GM10847 (cell line): ENCODE results near the gene MICB.
A peak's percentile ranks its signal among the peaks of the same experiment; 100 is the strongest.

ENCODE experiments used
- POLR2A ChIP-seq: IDR thresholded peaks from 2 replicates; pipeline ENCODE4 v1.6.1; 2011; ENCODE audit not compliant: insufficient read length; ENCODE audit errors: extremely low read depth

The MICB gene

DNA sequence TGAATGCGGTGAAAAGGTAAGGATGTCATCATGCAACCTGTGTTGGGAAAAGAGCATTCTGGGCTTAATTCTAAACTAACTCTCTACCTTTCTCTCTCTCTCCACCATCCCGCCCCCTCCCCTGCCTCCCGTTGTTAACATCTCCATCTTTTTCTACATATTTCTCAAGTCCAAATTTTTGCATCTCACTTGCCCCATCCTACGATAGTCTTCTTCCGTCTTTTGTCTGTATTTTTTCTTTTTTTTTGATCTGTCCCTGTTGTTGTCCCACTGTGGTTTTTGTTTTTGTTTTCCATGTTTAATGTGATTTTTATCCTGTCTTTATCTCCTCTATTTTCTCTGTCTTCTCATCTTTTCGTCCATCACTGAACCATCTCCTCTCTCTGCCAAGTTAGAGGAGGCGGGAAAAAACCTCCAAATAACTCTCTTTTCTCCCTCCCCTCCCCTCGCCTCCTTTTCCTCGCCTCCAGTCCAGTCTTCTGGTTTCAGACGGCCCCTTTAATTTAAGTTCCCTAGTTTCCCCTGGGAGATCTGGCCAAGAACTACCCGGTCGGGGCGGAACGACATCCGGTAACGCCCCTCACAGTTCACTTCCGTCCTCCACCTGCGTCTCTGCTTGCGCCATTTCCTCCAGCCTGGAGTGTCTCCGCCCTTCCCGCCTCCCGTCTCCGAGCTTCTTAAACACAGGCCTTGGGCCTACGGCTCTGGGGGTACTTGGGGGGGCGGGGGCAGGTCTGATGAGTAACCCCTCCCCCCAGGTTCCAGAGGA is 49.2 kb downstream of the MICB start, which contains the start of gene NFKBIL1:
TSS of gene NFKBIL1 (plus strand) at position 651 of the 769 bp plus-strand sequence. CDS start at position 738, 87 bp downstream.
- peak; percentile 41 for TF ChIP-seq POLR2A

DNA sequence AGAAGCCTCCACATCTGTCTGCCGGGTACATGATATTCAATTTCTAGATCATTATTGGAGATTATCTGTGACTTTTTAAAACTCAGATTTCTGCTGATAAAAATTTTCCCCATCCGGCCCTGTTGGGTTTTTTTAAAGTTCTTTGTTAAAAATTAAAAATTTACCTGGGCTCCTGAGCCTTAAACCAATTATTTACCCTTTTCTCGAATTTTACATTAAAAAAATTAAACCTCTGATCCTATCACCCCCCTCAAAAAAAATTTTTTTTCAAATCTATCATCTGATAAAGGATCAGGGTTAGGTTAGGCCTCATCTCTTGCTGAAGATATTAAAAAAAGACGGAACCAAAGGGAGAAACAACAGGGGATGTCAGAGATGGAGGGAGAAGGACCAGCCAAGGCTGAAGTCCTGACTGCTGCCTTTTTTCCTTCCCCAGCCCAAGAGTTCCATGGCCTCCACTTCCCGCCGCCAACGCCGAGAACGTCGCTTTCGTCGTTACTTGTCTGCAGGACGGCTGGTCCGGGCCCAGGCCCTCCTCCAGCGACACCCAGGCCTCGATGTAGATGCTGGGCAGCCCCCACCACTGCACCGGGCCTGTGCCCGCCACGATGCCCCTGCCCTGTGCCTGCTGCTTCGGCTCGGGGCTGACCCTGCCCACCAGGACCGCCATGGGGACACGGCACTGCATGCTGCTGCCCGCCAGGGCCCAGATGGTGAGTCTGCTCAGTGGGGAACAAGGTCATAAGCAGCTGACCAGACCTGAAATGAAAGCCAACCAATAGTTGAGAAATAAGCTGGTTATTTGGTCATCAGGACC is 50.0 kb downstream of the MICB start:
- no peak for TF ChIP-seq POLR2A

DNA sequence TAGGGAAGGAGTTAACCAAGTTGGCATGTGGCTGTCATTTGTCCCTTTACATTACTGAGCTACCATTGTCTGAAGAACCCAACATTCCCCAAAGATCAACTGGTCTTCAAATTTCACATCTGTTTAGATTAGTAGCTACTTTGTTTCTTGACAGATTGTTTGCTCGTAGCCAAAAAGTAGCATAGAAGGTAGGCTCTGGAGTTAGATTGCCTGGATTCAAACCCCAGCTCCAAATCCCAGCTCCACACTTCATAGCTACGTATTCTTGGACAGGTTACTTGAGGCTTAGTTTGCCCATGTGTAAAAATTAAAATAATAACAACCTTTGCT is 50.6 kb downstream of the MICB start:
- TF ChIP-seq POLR2A = no peak

GRCh38 chr6:31556307-31556706 is 58.4 kb downstream of the MICB start:
- TF ChIP-seq POLR2A = no peak

DNA sequence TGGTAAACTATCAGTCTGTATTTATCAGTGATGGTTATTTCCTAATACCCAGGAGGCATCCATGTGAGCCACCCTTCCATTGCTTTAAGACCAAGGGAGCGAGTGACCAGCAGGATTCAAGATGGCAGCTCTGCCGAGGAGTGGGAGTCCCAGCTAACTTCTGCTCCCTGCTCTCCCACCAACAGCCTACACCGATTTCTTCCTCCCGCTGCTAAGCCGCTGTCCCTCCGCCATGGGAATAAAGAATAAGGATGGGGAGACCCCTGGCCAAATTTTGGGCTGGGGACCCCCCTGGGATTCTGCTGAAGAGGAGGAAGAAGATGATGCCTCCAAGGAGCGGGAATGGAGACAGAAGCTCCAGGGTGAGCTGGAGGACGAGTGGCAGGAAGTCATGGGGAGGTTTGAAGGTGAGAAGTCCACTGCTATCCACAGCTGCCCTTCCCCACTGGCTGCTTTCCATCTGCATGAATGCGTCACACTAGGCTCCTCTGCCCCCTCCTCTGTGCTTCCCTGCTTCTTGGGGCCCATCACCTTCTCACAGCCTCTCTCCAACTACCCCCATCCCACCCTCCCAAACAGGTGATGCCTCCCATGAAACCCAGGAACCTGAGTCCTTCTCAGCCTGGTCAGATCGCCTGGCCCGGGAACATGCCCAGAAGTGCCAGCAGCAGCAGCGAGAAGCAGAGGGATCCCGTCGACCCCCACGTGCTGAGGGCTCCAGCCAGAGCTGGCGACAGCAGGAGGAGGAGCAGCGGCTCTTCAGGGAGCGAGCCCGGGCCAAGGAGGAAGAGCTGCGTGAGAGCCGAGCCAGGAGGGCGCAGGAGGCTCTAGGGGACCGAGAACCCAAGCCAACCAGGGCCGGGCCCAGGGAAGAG is 59.7 kb downstream of the MICB start:
- no peak for TF ChIP-seq POLR2A

GRCh38 chr6:31558318-31558625 is 60.3 kb downstream of the MICB start:
- no peak for TF ChIP-seq POLR2A

GRCh38 chr6:31558631-31559500 is 60.9 kb downstream of the MICB start:
- TF ChIP-seq POLR2A = peak; percentile 35

DNA sequence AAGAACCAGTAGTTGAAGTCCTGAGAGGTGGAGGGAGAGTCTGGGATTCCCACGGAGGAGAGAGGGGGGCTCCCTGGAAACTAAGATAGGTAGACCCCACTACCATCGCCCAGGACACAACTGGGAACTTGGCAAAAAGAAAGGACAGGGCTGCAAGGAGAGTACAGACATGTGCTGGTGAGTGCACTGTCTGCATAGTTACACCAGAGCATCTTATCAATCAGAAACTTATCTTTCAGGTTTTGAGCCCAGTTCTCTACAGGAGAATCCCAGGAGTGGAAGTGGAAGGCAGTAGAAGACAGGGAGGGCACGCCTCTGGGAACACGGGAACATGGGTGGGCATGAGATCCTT is 61.6 kb downstream of the MICB start:
- TF ChIP-seq POLR2A = no peak

DNA sequence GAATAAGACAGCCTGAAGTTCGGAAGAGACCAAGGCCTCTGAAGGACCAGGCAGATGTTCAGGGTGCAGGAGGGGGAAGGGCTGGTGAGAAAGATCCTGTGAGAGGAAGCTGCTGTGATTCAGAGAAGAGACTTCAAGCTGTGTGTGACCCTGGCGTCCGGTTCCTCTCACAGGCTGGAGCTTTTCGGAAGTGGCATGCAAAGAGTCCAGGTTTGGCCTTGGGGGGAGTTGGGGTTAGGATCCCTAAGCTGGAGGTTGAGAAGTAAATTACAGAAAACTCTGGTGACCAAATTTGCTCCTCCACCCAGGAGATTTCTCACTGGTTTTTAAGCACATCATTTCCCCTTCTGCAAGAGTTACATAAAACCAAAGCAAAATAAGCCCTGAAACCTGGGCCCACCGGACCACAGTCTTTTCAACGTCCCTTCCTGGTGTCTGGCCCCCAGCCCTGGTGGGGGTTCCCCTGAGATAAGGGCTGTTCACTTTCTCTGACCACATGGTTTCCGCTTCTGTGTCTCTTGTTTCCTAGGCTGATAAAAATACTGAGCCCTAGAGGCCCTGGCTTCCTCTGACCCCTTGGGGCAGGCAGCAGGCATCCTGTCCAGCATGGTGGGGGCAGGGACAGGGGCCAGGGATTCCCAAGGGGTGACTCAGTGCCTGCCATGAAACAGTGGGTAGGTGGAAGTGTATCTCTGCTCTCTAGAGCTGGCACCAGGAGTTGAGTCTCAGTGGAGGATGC is 62.2 kb downstream of the MICB start:
- TF ChIP-seq POLR2A = no peak

- no peak for TF ChIP-seq POLR2A
Observed at GRCh38 chr6:31560697-31561058, 62.7 kb downstream of the MICB start.
